Measurements from ENCODE around the gene SUPT16H.
"Not testable (repeated sequence)": the region's sequence is repeated elsewhere in the genome, so short reads cannot be mapped to it uniquely, and the experiment has no call there.

SUPT16H gene

DNA sequence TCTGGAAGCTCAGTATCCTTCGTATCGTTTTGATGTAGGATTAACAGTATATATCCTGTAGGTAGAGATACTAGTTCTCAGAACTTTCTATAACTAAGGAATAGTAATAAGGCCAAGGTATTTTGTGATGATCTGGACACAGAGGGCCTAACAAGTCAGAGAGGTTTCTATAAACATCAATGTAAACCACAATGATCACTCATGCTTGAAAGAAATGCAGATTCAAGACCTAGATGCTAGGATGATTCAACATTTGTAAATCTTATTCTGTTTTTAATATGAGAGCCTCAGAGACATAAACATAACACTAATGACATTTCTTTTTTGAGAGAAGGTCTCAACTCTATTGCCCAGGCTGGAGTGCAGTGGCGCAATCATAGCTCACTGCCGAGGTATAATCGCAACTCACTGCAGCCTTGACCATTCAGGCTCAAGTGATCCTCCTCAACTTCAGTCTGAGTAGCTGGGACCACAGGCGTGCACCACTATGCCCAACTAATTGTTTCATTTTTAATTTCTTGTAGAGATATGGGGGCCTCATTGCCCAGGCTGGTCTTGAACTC lies 16.2 kb downstream of the SUPT16H start:
- no peak for DNase-seq (ENCODE audit: low read depth in 1 of 2, low spot score in 1 of 2)

DNA sequence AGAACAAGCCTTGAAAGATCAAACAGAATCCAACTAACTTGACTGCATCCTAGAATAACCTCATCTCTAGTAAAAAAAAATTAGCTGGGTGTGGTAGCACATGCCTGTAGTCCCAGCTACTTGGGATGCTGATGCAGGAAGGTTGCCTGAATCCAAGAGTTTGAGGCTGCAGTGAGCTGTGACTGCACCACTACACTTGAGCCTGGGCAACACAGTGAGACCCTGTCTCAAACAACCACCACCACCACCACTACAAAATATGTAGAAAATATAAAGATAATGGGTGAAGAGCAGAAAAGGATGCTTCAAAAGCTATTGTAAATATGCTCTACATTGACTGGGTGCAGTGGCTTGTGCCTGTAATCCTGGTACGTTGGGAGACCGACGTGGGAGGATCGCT lies 27.3 kb downstream of the SUPT16H start:
- no peak for DNase-seq (ENCODE audit: low read depth in 1 of 2, low spot score in 1 of 2)

DNA sequence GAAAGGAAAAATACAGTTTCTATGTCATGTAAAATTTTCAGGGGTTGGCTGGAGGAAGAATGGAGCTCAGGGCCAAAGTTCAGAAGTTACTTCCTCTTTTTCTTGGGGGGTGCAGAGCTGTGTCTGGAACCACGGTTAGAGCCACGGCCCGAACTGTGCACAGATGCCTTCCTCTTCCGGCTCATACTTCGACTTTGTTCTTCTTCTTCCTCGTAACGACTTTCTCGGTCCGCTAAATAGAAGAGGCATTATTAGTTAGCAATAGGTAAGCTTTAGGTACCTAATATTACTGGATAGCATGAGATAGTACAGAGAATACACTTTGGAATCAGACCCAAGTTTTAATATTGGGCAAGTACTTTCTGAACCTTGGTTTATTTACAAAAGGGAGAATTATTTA lies 31.2 kb downstream of the SUPT16H start:
- no peak for DNase-seq (ENCODE audit: low read depth in 1 of 2, low spot score in 1 of 2)

DNA sequence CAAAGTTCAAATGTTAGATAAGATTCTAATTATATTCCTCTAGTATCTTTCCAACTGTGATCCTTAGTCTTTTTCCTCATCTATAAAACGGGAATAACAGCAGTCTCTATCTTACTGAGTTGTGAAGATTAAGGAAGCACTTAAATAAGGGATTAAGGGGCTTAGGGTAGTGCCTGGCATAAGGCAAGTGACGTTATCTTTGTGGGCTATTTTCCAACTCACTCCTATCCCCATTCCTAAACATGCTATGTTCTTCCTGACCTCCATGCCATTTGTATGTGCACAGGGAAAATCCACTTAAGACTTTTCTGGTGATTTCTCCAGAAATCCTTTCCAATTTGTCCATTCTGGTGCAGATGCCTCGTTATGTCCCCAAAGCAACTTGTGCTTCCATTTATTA lies 33.3 kb downstream of the SUPT16H start:
- DNase-seq (ENCODE audit: low read depth in 1 of 2, low spot score in 1 of 2): no peak

DNA sequence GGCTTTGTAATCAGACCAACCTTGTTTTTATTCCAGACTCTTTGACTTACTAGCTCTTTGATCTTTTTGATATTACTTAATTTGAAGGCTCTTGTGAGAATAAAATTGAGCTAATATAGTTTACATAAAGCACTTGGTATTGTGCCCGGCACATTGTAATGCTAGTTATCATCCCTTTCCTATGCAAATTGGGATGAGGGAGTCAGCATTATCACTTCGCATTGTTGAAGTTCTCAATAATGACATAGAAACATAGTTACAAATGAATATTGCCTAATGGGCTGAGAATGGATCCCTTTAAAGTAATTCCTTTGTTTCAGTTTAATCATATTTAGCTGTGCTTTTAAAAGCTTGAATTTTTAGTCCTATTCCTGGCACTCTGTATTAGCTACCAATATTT lies 36.6 kb downstream of the SUPT16H start:
- DNase-seq (ENCODE audit: low read depth in 1 of 2, low spot score in 1 of 2): no peak

DNA sequence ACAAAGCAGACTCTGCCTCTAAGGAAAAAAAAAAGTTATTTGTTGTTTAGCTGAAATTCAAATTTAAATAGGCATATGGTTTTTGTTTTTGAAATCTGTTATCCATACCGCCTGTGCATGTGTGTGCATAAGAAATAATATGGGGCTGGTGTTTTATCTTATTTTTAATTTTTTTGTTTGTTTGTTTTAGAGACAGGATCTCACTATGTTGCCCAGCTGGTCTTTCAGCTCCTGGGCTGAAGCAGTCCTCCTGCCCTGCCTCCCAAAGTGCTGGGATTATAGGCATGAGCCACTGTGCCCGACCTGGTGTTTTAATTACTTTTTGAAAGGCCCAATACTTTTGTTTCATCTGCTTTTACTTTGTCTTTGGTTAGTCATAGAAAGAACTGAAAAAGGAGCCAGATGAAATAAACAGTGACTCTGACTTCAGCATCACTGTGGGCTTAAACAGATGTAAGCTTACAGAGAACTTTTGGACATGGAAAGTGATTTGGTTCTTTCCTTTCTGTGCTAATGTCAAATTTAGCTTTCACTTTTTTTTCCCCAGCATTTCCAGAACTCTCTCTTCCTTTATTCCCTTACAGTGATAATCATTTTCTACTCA lies 37.2 kb downstream of the SUPT16H start:
- no peak for DNase-seq (ENCODE audit: low read depth in 1 of 2, low spot score in 1 of 2)

DNA sequence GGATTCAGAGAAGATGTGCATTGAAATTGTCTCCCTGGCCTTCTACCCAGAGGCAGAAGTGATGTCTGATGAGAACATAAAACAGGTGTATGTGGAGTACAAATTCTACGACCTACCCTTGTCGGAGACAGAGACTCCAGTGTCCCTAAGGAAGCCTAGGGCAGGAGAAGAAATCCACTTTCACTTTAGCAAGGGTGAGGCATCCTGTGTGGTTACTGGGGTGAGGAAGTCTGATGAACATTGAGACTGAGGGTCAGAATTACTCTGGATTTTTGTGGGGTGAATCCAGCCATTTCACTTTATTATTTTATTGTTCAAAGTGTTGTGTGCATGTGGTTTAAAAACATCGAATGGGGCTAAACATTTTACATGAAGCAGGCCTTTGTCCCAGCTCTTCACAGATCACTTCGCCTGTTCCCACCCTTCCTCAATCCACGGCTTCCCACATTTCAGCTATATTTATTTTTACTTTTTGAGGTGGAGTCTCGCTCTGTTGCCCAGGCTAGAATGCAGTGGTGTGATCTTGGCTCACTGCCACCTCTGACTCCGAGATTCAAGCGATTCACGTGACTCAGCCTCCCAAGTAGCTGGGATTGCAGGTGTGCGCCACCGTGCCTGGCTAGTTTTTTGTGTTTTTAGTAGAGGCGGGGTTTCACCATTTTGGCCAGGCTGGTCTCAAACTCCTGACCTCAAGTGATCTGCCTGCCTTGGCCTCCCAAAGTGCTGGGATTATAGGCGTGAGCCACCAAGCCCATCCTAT lies 40.6 kb downstream of the SUPT16H start:
- no peak for DNase-seq (ENCODE audit: low read depth in 1 of 2, low spot score in 1 of 2)

DNA sequence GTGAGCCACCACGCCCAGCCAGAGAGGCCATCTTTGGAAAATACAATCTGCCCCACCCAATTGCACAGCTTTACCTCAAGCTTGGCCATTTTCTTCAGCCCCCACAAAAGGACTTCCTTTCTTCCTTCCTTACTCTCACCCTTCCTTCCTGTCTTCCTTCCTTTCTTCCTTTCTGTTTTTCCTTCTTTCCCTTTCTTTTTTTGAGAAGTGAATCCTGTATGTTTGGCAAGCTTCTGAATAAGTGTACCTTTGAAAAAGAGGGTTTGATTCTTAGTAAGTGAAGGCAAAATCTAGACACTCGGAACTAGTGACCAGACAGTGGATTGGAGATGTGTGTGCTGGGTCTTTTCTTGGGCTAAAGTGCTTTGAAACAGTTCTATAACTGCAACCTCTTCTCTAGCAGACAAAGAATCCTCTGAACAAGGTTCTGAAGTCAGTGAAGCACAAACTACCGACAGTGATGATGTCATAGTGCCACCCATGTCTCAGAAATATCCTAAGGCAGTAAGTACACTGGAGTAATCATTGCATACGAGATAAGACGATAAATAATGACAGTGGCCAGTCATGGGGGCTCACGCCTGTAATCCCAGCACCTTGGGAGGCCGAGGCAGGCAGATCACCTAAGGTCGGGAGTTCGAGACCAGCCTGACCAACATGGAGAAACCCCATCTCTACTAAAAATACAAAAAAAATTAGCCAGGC lies 49.5 kb downstream of the SUPT16H start:
- DNase-seq (ENCODE audit: low read depth in 1 of 2, low spot score in 1 of 2): no peak

DNA sequence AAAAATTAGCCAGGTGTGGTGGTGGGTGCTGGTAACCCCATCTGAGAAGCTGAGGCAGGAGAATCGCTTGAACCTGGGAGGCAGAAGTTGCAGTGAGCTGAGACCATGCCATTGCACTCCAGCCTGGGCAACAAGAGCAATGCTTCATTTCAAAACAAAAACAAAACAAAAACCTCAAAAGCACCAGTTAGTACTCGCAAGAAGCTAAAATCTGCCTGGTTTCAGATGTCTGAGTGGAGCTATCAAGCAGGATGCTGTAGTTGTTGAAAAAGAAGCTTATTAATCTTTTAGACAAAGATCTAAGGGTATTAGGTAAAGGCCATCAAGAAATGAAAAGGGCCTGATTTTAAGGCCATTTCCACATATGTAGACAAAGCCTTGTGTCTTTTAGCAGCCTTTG lies 50.9 kb downstream of the SUPT16H start:
- no peak for DNase-seq (ENCODE audit: low read depth in 1 of 2, low spot score in 1 of 2)

DNA sequence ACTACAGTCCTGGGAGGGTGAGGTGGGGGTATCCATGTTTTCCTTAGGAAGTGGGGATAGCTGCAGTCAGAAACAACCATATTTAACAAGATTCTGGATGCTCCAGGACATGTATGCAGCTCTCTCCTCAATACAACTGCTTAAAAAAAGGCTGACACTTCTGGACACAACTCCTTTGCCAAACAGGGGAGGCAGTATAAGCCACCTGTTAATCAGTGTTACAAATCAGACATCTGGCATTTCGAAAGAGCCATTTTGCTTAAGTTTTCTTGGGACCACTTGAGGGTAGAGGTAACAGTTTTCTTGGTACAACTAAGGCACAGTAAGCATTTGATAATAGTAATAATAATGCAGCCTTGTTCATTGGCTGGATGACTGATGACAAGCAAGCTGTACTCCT lies 56.8 kb downstream of the SUPT16H start:
- no peak for DNase-seq (ENCODE audit: low read depth in 1 of 2, low spot score in 1 of 2)

DNA sequence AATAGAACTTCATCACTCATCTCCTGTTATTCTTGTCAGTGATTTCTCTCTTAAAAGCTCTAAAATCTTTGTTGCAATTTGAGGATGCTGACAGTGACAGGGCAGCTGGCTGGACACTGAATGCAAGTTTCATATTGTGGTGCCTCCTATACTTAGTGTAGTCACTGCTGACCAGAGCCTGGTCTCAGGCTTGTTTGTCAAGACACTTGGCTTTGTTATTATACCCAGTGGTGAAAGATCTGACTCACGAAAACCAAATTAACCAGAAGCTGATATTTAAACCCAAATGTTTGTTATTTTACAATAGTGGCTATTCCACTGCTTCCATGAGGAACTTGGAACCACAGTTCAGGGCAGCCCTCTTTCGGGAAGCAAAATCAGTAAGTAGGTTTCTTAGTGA lies 61.1 kb downstream of the SUPT16H start:
- no peak for DNase-seq (ENCODE audit: low read depth in 1 of 2, low spot score in 1 of 2)

DNA sequence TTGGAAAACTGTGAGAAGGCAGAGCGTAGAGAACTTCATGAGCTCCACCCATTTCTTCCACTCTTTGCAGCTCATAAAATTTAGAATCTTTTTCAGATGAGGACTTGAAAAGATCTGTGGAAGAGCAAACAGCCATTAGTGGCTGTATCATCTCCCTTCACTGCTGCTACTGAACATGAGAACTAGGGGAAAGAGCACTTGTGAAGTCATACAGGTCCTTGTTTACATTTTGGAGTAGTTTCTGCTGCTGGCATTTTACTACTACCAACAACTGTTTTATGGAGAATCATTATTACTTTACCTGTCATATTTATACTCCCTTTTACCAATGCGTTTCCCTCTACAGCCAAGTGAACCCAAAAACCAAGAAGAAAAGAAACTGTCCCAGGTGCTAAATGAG lies 62.9 kb downstream of the SUPT16H start:
- no peak for DNase-seq (ENCODE audit: low read depth in 1 of 2, low spot score in 1 of 2)

DNA sequence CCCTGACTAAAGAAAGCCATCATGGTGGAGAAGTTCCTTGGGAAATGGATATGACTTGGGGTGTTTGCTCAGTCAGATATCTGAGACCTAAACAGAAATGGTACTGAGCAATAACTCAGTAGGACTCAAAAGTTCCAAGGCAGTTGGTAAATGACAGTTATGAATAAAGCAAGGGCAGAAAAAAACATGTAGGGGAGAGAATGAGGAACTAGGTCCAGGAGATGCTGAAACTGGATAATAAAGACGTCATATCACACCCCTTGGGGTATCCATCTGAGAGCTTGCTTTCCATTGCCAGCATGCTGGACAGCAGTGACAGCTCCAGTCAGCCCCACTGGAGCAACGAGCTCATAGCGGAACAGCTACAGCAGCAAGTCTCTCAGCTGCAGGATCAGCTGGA lies 66.4 kb downstream of the SUPT16H start:
- no peak for DNase-seq (ENCODE audit: low read depth in 1 of 2, low spot score in 1 of 2)

DNA sequence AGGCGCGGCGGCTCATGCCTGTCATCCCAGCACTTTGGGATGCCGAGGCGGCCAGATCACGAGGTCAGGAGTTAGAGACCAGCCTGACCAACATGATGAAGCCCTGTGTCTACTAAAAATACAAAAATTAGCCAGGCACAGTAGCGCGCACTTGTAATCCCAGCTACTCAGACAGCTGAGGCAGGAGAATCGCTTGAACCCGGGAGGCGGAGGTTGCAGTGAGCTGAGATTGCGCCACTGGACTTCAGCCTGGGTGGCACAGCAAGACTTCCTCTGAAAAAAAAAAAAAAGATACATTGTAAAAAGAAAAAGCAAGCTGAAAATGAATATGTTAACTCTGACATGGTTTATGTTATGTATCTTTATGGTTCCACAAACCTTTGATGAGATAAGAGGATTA lies 70.3 kb downstream of the SUPT16H start:
- DNase-seq (ENCODE audit: low read depth in 1 of 2, low spot score in 1 of 2): no peak

DNA sequence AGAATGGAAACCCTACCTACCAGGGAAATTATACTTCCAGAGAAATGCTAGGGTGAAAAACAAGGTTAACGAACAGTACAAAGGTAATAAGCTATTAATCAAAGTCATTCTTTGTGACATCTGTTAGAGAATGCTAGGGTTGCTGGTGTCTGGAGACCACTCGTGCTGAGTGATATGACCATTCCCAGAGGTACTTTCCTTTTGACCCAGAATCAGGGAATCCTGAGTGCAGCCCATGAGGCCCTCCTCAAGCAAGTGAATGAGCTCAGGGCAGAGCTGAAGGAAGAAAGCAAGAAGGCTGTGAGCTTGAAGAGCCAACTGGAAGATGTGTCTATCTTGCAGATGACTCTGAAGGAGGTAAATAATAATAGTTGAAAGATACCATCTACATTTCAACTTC lies 72.2 kb downstream of the SUPT16H start:
- no peak for DNase-seq (ENCODE audit: low read depth in 1 of 2, low spot score in 1 of 2)

DNA sequence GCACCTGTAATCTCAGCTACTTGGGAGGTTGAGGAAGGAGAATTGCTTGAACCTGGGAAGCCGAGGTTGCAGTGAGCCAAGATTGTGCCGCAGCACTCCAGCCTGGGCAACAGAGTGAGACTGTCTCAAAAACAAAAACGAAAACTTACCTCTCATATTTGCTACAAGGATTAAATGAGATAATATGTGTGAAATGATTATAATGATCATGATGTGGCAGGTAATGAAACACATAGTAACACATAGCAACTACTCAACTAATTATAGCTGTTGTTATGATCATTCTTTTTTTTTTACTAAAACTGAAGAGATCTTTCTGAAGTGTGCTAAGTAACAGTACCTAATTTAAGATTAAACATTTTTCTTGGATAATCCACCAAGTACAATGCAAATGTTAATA lies 73.9 kb downstream of the SUPT16H start:
- DNase-seq (ENCODE audit: low read depth in 1 of 2, low spot score in 1 of 2): no peak

DNA sequence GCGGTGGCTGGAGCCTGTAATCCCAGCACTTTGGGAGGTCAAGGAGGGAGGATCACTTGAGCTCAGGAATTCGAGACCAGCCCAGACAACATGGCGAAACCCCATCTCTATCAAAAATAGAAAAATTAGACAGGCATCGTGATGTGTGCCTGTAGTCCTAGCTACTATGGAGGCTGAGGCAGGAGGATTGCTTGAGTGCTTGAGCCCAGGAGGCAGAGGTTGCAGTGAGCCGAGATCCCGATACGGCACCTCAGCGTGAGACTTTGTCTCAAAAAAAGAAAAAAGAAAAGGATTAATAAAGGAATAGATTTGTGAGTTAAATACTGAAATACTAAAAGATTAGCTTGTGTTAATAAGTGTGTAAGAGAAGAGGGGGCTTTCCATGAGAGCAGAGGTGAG lies 74.6 kb downstream of the SUPT16H start:
- no peak for DNase-seq (ENCODE audit: low read depth in 1 of 2, low spot score in 1 of 2)

DNA sequence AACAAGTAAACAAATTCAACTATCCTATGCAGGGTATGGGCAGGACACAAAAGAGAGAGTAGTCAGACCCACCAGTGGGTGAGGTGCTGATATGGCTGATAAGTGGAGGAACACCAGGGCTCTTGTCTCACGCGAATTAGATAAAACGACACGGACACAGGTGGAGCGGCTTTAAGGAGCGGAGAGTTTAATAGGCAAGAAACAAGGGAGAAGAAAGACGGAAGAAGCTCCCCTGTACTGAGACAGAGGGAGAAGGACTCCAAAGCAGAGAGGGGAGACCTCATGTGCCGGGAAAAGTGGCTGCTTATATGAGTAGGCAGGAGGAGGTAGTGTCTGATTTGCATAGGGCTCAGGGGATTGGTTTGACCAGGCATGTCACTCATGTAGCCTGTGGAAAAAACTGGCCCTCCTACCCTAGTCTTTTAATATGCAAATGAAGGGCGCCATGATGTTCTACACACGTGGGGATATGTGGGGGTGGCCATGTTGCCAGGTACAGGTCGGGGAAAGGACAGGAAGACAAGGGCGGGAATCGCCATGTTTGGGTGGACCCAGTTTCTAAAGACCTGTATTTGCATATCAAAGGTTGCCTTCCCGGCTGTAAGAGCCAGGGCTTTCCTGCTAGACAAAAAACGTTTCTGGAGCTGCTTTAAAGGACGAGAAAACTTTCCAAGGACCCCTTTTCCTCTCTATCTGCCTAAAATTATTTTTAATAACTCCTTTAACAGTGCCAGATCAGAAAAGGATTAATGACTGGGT lies 75.2 kb downstream of the SUPT16H start:
- DNase-seq (ENCODE audit: low read depth in 1 of 2, low spot score in 1 of 2): peak; percentile 46 to 65

DNA sequence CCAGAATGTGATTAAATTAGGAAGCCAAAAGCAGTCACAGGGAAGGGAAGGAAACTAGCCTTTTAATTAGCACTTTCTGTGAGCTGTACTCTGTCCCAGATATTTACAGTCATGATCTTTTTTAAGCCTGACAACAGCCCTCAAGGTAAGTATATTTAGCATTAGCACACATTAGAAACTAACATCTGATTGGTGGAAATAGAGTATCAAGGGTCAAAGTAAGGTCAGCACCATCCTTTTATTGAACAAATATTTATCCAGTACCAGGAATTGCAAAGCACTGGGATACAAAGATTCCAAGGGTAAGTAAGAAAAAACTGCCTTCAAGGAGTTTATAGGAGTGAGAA lies 75.7 kb downstream of the SUPT16H start:
- DNase-seq (ENCODE audit: low read depth in 1 of 2, low spot score in 1 of 2): no peak

DNA sequence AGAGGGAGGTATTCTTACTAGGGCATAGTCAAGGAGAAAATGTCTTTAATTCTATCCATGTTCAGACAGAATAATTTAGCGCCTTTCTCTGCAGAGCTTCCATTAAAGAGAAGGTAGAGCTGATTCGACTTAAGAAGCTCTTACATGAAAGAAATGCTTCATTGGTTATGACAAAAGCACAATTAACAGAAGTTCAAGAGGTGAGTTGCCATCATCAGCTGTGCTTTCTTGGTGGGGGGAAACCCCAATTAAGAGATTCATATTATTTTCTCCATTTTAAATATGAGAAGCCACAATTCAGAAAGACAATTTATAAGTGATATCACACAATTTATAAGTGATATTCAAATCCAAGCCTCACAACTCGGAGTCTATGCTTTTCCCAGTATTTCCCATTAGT lies 76.2 kb downstream of the SUPT16H start:
- DNase-seq (ENCODE audit: low read depth in 1 of 2, low spot score in 1 of 2): no peak

DNA sequence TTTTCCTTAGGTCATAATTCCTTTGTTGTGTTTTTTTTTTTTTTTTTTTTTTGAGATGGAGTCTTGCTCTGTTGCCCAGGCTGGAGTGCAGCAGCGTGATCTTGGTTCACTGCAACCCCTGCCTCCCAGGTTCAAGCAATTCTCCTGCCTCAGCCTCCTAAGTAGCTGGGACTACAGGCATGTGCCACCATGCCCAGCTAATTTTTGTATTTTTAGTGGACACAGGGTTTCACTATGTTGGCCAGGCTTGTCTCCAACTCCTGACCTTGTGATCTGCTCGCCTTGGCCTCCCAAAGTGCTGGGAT lies 81.0 kb downstream of the SUPT16H start:
- DNase-seq (ENCODE audit: low read depth in 1 of 2, low spot score in 1 of 2): not testable (repeated sequence)
